OCI-LY7 (cell line): ENCODE results near the gene FIBP.

Experiments used
- EZH2phosphoT487 ChIP-seq: fragments of 200-600 bp; sonication (generic); IDR thresholded peaks from 2 replicates; pipeline ENCODE4 v1.6.1; 2018; ENCODE audit warnings: low read depth, borderline replicate concordance, mild to moderate bottlenecking, mixed run types, antibody characterized with exemption, low read length, moderate library complexity, mixed read lengths
- TF ChIP-seq, protein P1 (sequence below): fragments of 200-600 bp; sonication (generic); conservative IDR thresholded peaks from 2 replicates; pipeline ENCODE4 v1.5.1; 2014; ENCODE audit warnings: mild to moderate bottlenecking, antibody characterized with exemption, low read length, moderate library complexity, mixed read lengths

DNA sequence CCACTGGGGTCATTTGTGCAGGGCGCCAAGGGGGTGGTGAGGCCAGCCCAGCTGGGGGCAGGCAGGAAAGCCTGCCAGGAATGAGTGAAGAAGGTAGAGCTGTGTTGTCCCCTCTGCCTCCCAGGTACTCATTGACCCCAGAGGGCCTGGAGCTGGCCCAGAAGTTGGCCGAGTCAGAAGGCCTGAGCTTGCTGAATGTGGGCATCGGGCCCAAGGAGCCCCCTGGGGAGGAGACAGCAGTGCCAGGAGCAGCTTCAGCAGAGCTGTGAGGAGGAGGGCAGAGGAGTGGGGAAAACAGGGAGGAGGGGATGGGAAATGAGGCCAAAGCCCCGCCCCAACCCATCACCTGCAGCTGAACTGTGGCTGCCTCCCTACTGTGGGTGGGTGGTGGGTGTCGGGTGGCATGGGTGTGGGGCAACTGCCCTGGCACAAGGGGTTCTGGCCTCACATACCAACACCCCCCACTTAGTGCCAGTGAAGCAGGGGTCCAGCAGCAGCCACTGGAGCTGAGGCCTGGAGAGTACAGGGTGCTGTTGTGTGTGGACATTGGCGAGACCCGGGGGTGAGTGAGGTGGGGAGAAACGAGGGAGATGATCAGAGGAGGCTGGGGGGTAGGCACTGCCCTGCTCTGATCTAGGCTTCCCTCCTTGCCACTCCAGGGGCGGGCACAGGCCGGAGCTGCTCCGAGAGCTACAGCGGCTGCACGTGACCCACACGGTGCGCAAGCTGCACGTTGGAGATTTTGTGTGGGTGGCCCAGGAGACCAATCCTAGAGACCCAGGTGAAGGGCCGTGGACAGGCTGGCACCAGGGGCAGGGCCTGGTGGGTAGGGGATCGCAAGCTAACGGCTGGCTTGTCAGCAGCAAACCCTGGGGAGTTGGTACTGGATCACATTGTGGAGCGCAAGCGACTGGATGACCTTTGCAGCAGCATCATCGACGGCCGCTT, 25.1 kb downstream of the FIBP start:
- TF ChIP-seq, protein P1, sequence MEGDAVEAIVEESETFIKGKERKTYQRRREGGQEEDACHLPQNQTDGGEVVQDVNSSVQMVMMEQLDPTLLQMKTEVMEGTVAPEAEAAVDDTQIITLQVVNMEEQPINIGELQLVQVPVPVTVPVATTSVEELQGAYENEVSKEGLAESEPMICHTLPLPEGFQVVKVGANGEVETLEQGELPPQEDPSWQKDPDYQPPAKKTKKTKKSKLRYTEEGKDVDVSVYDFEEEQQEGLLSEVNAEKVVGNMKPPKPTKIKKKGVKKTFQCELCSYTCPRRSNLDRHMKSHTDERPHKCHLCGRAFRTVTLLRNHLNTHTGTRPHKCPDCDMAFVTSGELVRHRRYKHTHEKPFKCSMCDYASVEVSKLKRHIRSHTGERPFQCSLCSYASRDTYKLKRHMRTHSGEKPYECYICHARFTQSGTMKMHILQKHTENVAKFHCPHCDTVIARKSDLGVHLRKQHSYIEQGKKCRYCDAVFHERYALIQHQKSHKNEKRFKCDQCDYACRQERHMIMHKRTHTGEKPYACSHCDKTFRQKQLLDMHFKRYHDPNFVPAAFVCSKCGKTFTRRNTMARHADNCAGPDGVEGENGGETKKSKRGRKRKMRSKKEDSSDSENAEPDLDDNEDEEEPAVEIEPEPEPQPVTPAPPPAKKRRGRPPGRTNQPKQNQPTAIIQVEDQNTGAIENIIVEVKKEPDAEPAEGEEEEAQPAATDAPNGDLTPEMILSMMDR, result no peak
- no peak for TF ChIP-seq EZH2phosphoT487
